Measurements from ENCODE around the gene RAB27A.

The RAB27A gene

GRCh38 chr15:55277116-55277564 is 12.5 kb downstream of the RAB27A start (continued):
- no peak for TF ChIP-seq SP2 (tag by site-specific recombination; IDR thresholded peaks at IDR 0.05)
- TF ChIP-seq ZBTB7A (tag by site-specific recombination; IDR thresholded peaks at IDR 0.05; ENCODE audit: low read depth) = no peak
- no peak for TF ChIP-seq PRDM4 (tag by site-specific recombination; IDR thresholded peaks at IDR 0.05)
- TF ChIP-seq ZNF398 (tag by site-specific recombination; IDR thresholded peaks at IDR 0.05) = no peak
- TF ChIP-seq ZBTB17 (tag by site-specific recombination; IDR thresholded peaks at IDR 0.05) = no peak

GRCh38 chr15:55276324-55276723 is 13.3 kb downstream of the RAB27A start:
- ChIA-PET CTCF (interaction anchor here (0.7 kb wide), 1 partner anchor 765 kb away, joined by 3 read pairs; no protein-coding TSS in a partner anchor), POLR2A (no interaction called here)

More at GRCh38 chr15:55276324-55276723, 13.3 kb downstream of the RAB27A start:
- Histone ChIP-seq H3K4me3 (ENCODE audit: low read depth, low read length) (no peak overlapping the region), H3K27ac (ENCODE audit: extremely low read depth, low read depth, low read length) (no peak overlapping the region), H3K9me3 (ENCODE audit: control insufficient read depth, insufficient read depth, low read depth, low read length) (no peaks in the 10 kb centered on the region), H3K36me3 (ENCODE audit: control insufficient read depth in 2 of 2, insufficient read depth in 1 of 2, low read length in 2 of 2) (no peaks in the 10 kb centered on the region), H3K4me1 (ENCODE audit: control insufficient read depth, insufficient read depth, low read length) (no peaks in the 10 kb centered on the region)
- TF ChIP-seq HOXC10 (CRISPR knock-in tag; IDR thresholded peaks at IDR 0.05) (no peak), PRDM6 (tag by site-specific recombination; IDR thresholded peaks at IDR 0.05) (no peak), PRDM4 (tag by site-specific recombination; IDR thresholded peaks at IDR 0.05) (no peak), ZNF843 (tag by site-specific recombination; IDR thresholded peaks at IDR 0.05) (no peak), ZNF560 (tag by site-specific recombination; IDR thresholded peaks at IDR 0.05; ENCODE audit: borderline replicate concordance) (no peak), ZFP3 (tag by site-specific recombination; IDR thresholded peaks at IDR 0.05; ENCODE audit: low read depth) (no peak), ZSCAN18 (tag by site-specific recombination; IDR thresholded peaks at IDR 0.05) (no peak)
